ENCODE results near the gene FAM76B. TPM values are rescaled to one million over a fixed set of nuclear protein-coding genes. Genes with fewer than 3 reads are reported as not detected.

The FAM76B gene
- polyA plus RNA-seq, 2 of the 4 experiments (the other 2 are of a cell fraction) = 11.4 to 33.3 TPM

- ChIA-PET CTCF (interaction anchor here (1.4 kb wide), 1 partner anchor 43 kb away, joined by 4 read pairs; no protein-coding TSS in a partner anchor), POLR2A (no interaction called here)
- no peaks in the 10 kb centered on the region for H3K9me3 ChIP-seq
- no peak overlapping the region for H3K27ac ChIP-seq
- ATAC-seq (no peak), FAIRE-seq (no peak), DNase-seq (ENCODE audit: low read depth in 1 of 2, low spot score in 1 of 2) (no peak)
- no peak overlapping the region for H3K4me3 ChIP-seq
- H3K4me2 ChIP-seq = no peak overlapping the region
- peaks cover 21% of the 10 kb centered on the region; the same call in 2 of the 3 replicates for H3K4me1 ChIP-seq
- no peak for TF ChIP-seq HOXB5 (CRISPR knock-in tag; IDR thresholded peaks at IDR 0.05)
- no peak for TF ChIP-seq TFCP2L1 (CRISPR knock-in tag; IDR thresholded peaks at IDR 0.05)
- TF ChIP-seq ZSCAN20 (CRISPR knock-in tag; IDR thresholded peaks at IDR 0.05) = no peak
- TF ChIP-seq MAX (IDR thresholded peaks at IDR 0.05) = no peak
- TF ChIP-seq HMGXB4 (CRISPR knock-in tag; IDR thresholded peaks at IDR 0.05; ENCODE audit: borderline replicate concordance) = no peak
- no peak for TF ChIP-seq ZC3H11A (IDR thresholded peaks at IDR 0.05)
- TF ChIP-seq CHD4 (IDR thresholded peaks at IDR 0.05; ENCODE audit: borderline replicate concordance) = no peak
- WGBS (ENCODE audit: missing lambda C conversion rate) = 93% methylated on average over 7 of the region's 7 CpGs
Measured at GRCh38 chr11:95792700-95793099, 3.1 kb upstream of the FAM76B start.

GRCh38 chr11:95792200-95792599, 2.6 kb upstream of the FAM76B start:
- no peak for ATAC-seq
- 89% methylated on average over 8 of the region's 8 CpGs for WGBS (ENCODE audit: missing lambda C conversion rate)
- CTCF ChIA-PET = interaction anchor here (1.4 kb wide), 2 partner anchors 43 to 551 kb away, joined by 3 to 4 read pairs; partner anchors contain the start of gene MAML2
- Histone ChIP-seq H3K4me1 (peaks cover 21% of the 10 kb centered on the region; the same call in 2 of the 3 replicates), H3K9me3 (no peaks in the 10 kb centered on the region), H3K4me3 (no peak overlapping the region), H3K27ac (no peak overlapping the region), H3K4me2 (peak overlapping the region; percentile 78)
- POLR2A ChIA-PET = no interaction called here
- TF ChIP-seq NFE2L2 (conservative IDR thresholded peaks at IDR 0.05; ENCODE audit: low read length) = no peak
- TF ChIP-seq NPAS2 (CRISPR knock-in tag; IDR thresholded peaks at IDR 0.05; ENCODE audit: borderline replicate concordance) = no peak
- TF ChIP-seq REST (IDR thresholded peaks at IDR 0.05) = no peak
- TF ChIP-seq EP300 (IDR thresholded peaks at IDR 0.05) = no peak
- TF ChIP-seq ELK1 (IDR thresholded peaks at IDR 0.05; ENCODE audit: low read depth, low read length) = no peak
- TF ChIP-seq ZNF302 (CRISPR knock-in tag; IDR thresholded peaks at IDR 0.05) = no peak
- TF ChIP-seq EHMT2 (IDR thresholded peaks at IDR 0.05; ENCODE audit: low read depth) = no peak
- no peak for TF ChIP-seq MAZ (IDR thresholded peaks at IDR 0.05; ENCODE audit: borderline replicate concordance, low read depth, low read length)
- no peak for TF ChIP-seq E2F6 (IDR thresholded peaks at IDR 0.05; ENCODE audit: borderline replicate concordance, low read depth)
- no peak for TF ChIP-seq SMC3 (IDR thresholded peaks at IDR 0.05)
- TF ChIP-seq CHD4 (IDR thresholded peaks at IDR 0.05; ENCODE audit: borderline replicate concordance) = no peak
- TF ChIP-seq PHF8 (IDR thresholded peaks at IDR 0.05; ENCODE audit: borderline replicate concordance, low read depth) = no peak
- TF ChIP-seq TP53 (CRISPR knock-in tag; IDR thresholded peaks at IDR 0.05) = no peak
- DNase-seq (ENCODE audit: low read depth in 1 of 2, low spot score in 1 of 2) = no peak
- FAIRE-seq = no peak
